ENCODE measurements around the gene MFSD11. TPM values are rescaled to one million over a fixed set of nuclear protein-coding genes. Genes with fewer than 3 reads are reported as not detected.
"Not testable (repeated sequence)": the region's sequence is repeated elsewhere in the genome, so short reads cannot be mapped to it uniquely, and the experiment has no call there.

Gene MFSD11
- total RNA-seq, 4 donors from 2014 or later = 34.1 to 53.3 (median 44.3) TPM

- intact Hi-C loops (cut with DNase I) = no loop called here
- WGBS, 2 donors = 85 to 87% methylated on average over 5 of the region's 5 CpGs
- no peak overlapping the region for H3K4me3 ChIP-seq (replicated peaks in 1 of 3)
- TF ChIP-seq POLR2A (IDR thresholded peaks at IDR 0.05) = no peak
- TF ChIP-seq, protein P1, sequence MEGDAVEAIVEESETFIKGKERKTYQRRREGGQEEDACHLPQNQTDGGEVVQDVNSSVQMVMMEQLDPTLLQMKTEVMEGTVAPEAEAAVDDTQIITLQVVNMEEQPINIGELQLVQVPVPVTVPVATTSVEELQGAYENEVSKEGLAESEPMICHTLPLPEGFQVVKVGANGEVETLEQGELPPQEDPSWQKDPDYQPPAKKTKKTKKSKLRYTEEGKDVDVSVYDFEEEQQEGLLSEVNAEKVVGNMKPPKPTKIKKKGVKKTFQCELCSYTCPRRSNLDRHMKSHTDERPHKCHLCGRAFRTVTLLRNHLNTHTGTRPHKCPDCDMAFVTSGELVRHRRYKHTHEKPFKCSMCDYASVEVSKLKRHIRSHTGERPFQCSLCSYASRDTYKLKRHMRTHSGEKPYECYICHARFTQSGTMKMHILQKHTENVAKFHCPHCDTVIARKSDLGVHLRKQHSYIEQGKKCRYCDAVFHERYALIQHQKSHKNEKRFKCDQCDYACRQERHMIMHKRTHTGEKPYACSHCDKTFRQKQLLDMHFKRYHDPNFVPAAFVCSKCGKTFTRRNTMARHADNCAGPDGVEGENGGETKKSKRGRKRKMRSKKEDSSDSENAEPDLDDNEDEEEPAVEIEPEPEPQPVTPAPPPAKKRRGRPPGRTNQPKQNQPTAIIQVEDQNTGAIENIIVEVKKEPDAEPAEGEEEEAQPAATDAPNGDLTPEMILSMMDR (IDR thresholded peaks at IDR 0.05) = no peak
- no peak for DNase-seq
- H3K27me3 ChIP-seq = no peaks in the 10 kb centered on the region
- H3K9me3 ChIP-seq = no peaks in the 10 kb centered on the region
- no peak overlapping the region for H3K27ac ChIP-seq
- H3K36me3 ChIP-seq = peaks cover under 1 to 14% of the 10 kb centered on the region in 2 donors
- H3K4me1 ChIP-seq = no peaks in the 10 kb centered on the region
These were observed 45.2 kb downstream of the MFSD11 start for GRCh38 chr17:76783146-76783545.

GRCh38 chr17:76784926-76785325 lies 47.0 kb downstream of the MFSD11 start:
- 85 to 87% methylated on average over 3 of the region's 3 CpGs for WGBS, 2 donors
- Histone ChIP-seq H3K27ac (no peak overlapping the region), H3K4me1 (no peaks in the 10 kb centered on the region), H3K27me3 (no peaks in the 10 kb centered on the region), H3K36me3 (peaks cover 0 to 8% of the 10 kb centered on the region in 2 donors), H3K4me3 (replicated peaks in 1 of 3) (no peak overlapping the region), H3K9me3 (no peaks in the 10 kb centered on the region)
- intact Hi-C loops (cut with DNase I) = no loop called here
- TF ChIP-seq, protein P1 (IDR thresholded peaks at IDR 0.05) = no peak
- no peak for TF ChIP-seq POLR2A (IDR thresholded peaks at IDR 0.05)
- no peak for DNase-seq

DNA sequence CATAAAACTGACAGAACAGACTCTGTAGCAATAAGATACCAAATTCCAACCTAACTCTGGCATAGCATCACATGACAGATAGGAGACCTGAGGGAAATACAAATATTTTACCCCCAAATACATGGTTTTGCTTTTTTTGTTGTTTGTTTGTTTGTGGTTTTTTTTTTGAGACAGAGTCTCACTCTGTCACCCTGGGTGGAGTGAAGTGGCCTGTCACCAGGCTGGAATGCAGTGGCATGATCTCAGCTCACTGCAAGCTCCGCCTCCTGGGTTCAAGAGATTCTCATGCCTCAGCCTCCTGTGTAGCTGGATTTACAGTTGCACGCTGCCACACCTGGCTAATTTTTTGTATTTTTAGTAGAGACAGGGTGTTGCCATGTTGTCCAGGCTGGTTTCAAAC lies 49.9 kb downstream of the MFSD11 start:
- 84 to 88% methylated on average over 2 of the region's 2 CpGs for WGBS, 2 donors
- H3K4me1 ChIP-seq; H3K36me3 ChIP-seq; H3K4me3 ChIP-seq (replicated peaks in 1 of 3); intact Hi-C loops (cut with DNase I); H3K27ac ChIP-seq; H3K27me3 ChIP-seq; H3K9me3 ChIP-seq: not testable (repeated sequence)
- peak in 1 of 2 donors; percentile 15 for DNase-seq

DNA sequence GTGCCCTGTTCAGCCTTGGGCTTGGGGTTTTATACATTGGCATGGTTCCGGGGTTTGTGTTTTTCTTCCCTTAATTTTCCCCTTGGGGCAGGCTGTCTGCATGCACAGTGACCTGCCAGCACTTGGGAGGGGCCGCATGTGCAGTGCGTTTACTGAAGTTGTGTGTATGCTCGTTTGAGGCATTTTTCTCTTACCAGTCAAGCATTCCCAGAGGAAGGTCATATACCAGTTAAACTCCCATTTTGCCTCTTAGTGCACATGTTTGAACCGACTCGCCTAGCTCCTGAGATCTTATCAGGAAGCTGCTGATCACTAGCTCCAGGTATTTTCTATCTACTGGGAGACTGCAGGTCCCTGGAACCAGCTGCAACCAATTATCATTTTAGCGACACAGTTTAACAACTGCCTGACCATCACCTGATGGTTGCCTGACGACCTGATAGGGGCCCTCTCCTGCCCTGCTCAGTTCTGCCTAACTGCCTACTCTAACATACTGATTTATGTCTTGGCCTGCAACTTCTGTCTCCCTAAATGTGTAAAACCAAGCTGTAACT lies 51.4 kb downstream of the MFSD11 start:
- Histone ChIP-seq H3K4me3 (replicated peaks in 1 of 3) (no peak overlapping the region), H3K36me3 (no peaks in the 10 kb centered on the region), H3K27me3 (no peaks in the 10 kb centered on the region), H3K9me3 (no peaks in the 10 kb centered on the region), H3K4me1 (peaks cover 0 to 3% of the 10 kb centered on the region in 2 donors), H3K27ac (no peak overlapping the region)
- 34 to 44% methylated on average over 8 of the region's 8 CpGs for WGBS, 2 donors
- DNase-seq = peak; percentile 3 to 18
- no peak for TF ChIP-seq POLR2A (IDR thresholded peaks at IDR 0.05)
- TF ChIP-seq, protein P1 (IDR thresholded peaks at IDR 0.05) = no peak
- intact Hi-C loops (cut with DNase I) = no loop called here

DNA sequence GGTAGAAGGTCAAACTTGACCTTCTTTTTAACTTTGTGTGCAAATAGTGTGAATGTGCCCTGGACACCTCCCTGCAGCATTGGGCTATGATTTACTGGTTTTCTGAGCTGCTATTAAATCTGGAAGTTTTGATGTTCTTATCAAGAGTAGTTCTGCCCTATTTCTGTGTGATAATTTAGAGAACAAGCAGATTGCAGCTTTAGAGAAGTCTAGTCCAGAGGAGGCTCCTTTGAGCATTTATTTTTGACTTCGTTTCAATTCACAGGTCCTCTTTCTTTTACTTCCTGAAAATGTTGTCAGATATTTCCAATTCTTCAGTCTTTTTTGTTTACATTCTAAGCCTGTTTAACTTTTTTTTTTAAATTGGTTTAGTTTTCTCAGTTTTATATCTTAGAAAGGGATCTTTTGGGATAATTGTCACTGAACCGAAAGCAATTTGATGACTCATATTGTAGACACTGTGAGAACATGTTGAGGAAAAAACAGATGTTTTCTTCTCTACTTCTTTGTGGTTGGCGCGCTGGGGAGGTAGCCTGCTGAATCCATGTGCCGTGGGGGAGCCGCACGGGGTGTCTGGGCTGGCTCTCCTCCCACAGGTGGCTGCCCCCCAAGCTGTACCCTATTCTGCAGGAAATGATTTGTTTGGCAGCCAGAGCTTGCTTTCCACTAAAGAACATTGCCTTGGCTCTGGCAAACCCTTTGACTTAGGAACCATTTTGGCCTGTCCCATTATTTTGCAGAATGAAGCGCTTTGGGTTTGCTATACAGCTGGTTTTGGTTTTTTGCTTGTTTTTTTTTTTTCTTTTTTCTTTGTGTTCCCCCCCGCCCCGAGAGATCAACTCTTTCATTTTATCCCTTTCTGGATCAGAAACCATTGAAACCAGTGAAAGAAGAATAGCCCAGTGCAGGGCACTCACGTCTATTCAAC lies 53.4 kb downstream of the MFSD11 start:
- TF ChIP-seq, protein P1 (IDR thresholded peaks at IDR 0.05) = no peak
- TF ChIP-seq POLR2A (IDR thresholded peaks at IDR 0.05) = no peak
- Histone ChIP-seq H3K4me1 (peaks cover 0 to 3% of the 10 kb centered on the region in 2 donors), H3K27ac (no peak overlapping the region), H3K9me3 (no peaks in the 10 kb centered on the region), H3K4me3 (replicated peaks in 1 of 3) (no peak overlapping the region), H3K36me3 (no peaks in the 10 kb centered on the region), H3K27me3 (no peaks in the 10 kb centered on the region)
- no peak for DNase-seq
- WGBS, 2 donors = 71 to 74% methylated on average over 11 of the region's 11 CpGs
- intact Hi-C loops (cut with DNase I) = no loop called here

All from thyroid gland (tissue), 4 donors.